ENCODE data around the gene SLC30A10. TPM values are rescaled to one million over a fixed set of nuclear protein-coding genes. Genes with fewer than 3 reads are reported as not detected.
"Not testable (repeated sequence)": the region's sequence is repeated elsewhere in the genome, so short reads cannot be mapped to it uniquely, and the experiment has no call there.

The SLC30A10 gene
- total RNA-seq, 2 donors from 2014 or later, result 0.52 TPM; not detected in 1

DNA sequence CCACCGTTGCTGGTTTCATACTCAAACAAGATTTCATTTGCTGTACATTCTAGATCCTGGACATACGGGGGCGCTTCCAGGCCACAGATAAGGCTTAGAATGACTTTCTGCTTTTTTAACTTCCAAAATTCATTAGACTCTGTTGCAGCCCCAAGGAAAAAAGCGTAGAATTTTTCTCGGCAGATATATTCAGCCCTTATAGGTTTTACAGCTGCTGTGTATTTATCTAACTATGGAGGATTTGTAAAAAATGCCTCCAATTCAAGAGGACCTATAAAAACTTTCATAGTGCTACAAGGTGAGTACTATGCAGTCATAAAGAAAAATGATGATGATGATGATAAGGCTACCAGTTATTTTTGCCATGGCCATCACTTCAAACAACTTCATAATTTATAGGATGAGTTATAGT lies 51.6 kb downstream of the SLC30A10 start:
- Histone ChIP-seq H3K4me3 (no peak overlapping the region), H3K36me3 (replicated peaks in 1 of 2; ENCODE audit: insufficient read depth in 1 of 2, low read depth in 2 of 2) (no peaks in the 10 kb centered on the region), H3K27ac (no peak overlapping the region), H3K9me3 (no peaks in the 10 kb centered on the region), H3K4me1 (no peaks in the 10 kb centered on the region), H3K27me3 (no peaks in the 10 kb centered on the region)
- TF ChIP-seq, protein P1, sequence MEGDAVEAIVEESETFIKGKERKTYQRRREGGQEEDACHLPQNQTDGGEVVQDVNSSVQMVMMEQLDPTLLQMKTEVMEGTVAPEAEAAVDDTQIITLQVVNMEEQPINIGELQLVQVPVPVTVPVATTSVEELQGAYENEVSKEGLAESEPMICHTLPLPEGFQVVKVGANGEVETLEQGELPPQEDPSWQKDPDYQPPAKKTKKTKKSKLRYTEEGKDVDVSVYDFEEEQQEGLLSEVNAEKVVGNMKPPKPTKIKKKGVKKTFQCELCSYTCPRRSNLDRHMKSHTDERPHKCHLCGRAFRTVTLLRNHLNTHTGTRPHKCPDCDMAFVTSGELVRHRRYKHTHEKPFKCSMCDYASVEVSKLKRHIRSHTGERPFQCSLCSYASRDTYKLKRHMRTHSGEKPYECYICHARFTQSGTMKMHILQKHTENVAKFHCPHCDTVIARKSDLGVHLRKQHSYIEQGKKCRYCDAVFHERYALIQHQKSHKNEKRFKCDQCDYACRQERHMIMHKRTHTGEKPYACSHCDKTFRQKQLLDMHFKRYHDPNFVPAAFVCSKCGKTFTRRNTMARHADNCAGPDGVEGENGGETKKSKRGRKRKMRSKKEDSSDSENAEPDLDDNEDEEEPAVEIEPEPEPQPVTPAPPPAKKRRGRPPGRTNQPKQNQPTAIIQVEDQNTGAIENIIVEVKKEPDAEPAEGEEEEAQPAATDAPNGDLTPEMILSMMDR (IDR thresholded peaks at IDR 0.05), result peak in 1 of 7 experiments; percentile 11
- TF ChIP-seq POLR2A (IDR thresholded peaks at IDR 0.05), result no peak
- intact Hi-C loops (cut with DNase I), result no loop called here
- 39 to 42% methylated on average over 5 of the region's 5 CpGs for WGBS, 2 donors
- DNase-seq (peak in 2 of 4 donors; percentile 4 to 9), ATAC-seq (no peak)

DNA sequence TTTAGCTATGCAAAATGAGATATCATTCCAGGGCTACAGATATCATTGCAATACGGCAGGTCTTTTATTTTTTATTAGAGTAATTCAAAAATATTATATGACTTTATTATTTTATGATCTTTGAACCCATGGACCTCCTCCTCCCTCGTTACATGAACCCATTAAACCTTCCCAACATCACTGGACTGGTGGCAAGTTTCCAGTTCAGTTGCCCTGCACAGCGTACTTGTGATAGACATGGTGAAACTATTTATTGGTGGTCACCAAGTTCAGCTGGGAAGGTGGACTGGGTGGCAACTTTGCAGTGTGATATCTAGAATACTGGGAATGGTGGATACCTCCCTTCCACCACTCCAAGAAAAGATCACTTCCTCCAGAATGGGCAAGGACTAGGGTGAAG lies 52.5 kb downstream of the SLC30A10 start:
- Histone ChIP-seq H3K4me3 (no peak overlapping the region), H3K4me1 (no peaks in the 10 kb centered on the region), H3K27me3 (no peaks in the 10 kb centered on the region), H3K27ac (no peak overlapping the region), H3K36me3 (replicated peaks in 1 of 2; ENCODE audit: insufficient read depth in 1 of 2, low read depth in 2 of 2) (no peaks in the 10 kb centered on the region), H3K9me3 (no peaks in the 10 kb centered on the region)
- intact Hi-C loops (cut with DNase I), result no loop called here
- ATAC-seq (no peak), DNase-seq (no peak)
- TF ChIP-seq POLR2A (IDR thresholded peaks at IDR 0.05), result no peak
- TF ChIP-seq, protein P1 (IDR thresholded peaks at IDR 0.05), result no peak
- WGBS, 2 donors, result 39 to 43% methylated on average over 3 of the region's 3 CpGs

- H3K27ac ChIP-seq; H3K4me1 ChIP-seq; H3K27me3 ChIP-seq; intact Hi-C loops (cut with DNase I); H3K4me3 ChIP-seq; H3K36me3 ChIP-seq (replicated peaks in 1 of 2; ENCODE audit: insufficient read depth in 1 of 2, low read depth in 2 of 2); ATAC-seq; H3K9me3 ChIP-seq; DNase-seq: not testable (repeated sequence)
- 70 to 77% methylated on average over 1 of the region's 1 CpG for WGBS, 2 donors
Measured at GRCh38 chr1:219872538-219872937, 55.8 kb downstream of the SLC30A10 start.

DNA sequence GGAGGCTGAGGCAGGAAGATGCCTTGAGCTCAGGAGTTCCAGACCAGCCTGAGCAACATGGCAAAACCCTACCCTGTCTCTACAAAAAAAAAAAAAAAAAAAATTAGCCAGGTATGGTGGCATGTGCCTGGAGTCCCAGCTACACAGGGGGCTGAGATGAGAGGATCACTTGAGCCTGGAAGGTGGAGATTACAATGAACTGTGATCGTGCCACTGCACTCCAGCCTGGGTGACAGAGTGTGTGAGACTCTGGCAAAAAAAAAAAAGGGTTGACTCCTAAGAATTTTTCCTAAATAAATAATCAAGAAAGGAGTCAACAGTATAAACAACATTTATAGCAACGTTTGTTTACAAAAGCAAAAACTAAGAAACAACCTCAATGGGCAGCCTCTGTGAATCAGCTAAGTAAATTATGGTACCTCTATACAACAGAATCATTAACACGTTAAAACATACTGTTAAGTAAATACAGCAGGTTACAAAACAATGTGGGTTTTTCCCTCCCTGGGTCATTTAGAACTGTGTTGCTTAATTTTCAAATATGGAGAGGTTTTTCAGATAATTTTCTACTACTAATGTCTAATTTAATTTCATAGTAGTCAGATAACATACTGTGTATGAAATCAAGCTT lies 56.8 kb downstream of the SLC30A10 start:
- H3K27me3 ChIP-seq, result no peaks in the 10 kb centered on the region
- WGBS, 2 donors, result 21 to 22% methylated on average over 3 of the region's 3 CpGs
- intact Hi-C loops (cut with DNase I), result no loop called here
- H3K9me3 ChIP-seq, result no peaks in the 10 kb centered on the region
- ATAC-seq, result no peak
- H3K4me3 ChIP-seq, result no peak overlapping the region
- H3K4me1 ChIP-seq, result no peaks in the 10 kb centered on the region
- H3K27ac ChIP-seq, result no peak overlapping the region
- no peaks in the 10 kb centered on the region for H3K36me3 ChIP-seq (replicated peaks in 1 of 2; ENCODE audit: insufficient read depth in 1 of 2, low read depth in 2 of 2)
- TF ChIP-seq, protein P1 (IDR thresholded peaks at IDR 0.05), result no peak
- TF ChIP-seq POLR2A (IDR thresholded peaks at IDR 0.05), result no peak
- no peak for DNase-seq

DNA sequence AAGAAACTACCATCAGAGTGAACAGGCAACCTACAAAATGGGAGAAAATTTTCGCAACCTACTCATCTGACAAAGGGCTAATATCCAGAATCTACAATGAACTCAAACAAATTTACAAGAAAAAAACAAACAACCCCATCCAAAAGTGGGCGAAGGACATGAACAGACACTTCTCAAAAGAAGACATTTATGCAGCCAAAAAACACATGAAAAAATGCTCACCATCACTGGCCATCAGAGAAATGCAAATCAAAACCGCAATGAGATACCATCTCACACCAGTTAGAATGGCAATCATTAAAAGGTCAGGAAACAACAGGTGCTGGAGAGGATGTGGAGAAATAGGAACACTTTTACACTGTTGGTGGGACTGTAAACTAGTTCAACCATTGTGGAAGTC lies 59.7 kb downstream of the SLC30A10 start:
- intact Hi-C loops (cut with DNase I); H3K4me3 ChIP-seq; ATAC-seq; H3K9me3 ChIP-seq; H3K4me1 ChIP-seq; H3K27ac ChIP-seq; H3K27me3 ChIP-seq; H3K36me3 ChIP-seq (replicated peaks in 1 of 2; ENCODE audit: insufficient read depth in 1 of 2, low read depth in 2 of 2); DNase-seq: not testable (repeated sequence)
- WGBS, 2 donors, result 100% methylated on average over 1 of the region's 3 CpGs; no CpG with 5 or more reads in 1 of the 2 donors

Small RNAs within 50 kb of the gene (small RNA-seq; reads per million reads assigned to genes)
- not detected for gene RF00012

Other genes with a start within 250 kb of the SLC30A10 start
- gene EPRS1, start 117.9 kb upstream of the SLC30A10 start, total RNA-seq, result 10 to 100 TPM; 33.0 to 37.6 TPM
- 10 to 100 TPM in 1 of 2 donors, 1 to 10 TPM in 1; 4.3 to 12.2 TPM for gene BPNT1, start 161.2 kb upstream of the SLC30A10 start, total RNA-seq
- 10 to 100 TPM; 32.7 to 40.2 TPM for gene IARS2, start 165.6 kb upstream of the SLC30A10 start, total RNA-seq

All from body of pancreas (tissue), 4 donors.